Neural cell (in vitro differentiated cells): ENCODE measurements around the gene ZBTB5. TPM values are rescaled to one million over a fixed set of nuclear protein-coding genes. Genes with fewer than 3 reads are reported as not detected.

ENCODE experiments used
- H2AFZ ChIP-seq: fragments of 200-600, 300-800 bp; sonication (generic), shearing (Covaris generic); 2 replicates; pipeline ENCODE4 v1.6.0; 2014; ENCODE audit warnings: low read depth, mild to moderate bottlenecking, antibody characterized with exemption, low read length, moderate library complexity
- H3F3A ChIP-seq: fragments of 200-600 bp; shearing (Covaris generic); 2 replicates; pipeline ENCODE4 v1.6.1; 2016; ENCODE audit warnings: mild to moderate bottlenecking, moderate library complexity, mixed read lengths, antibody characterized with exemption, low read length; ENCODE audit not compliant: insufficient read depth, poor library complexity, severe bottlenecking
- H3K27ac ChIP-seq: fragments of 200-600, 300-800 bp; sonication (generic), shearing (Covaris generic); 2 replicates; pipeline ENCODE4 v1.5.1; 2014; ENCODE audit warnings: mild to moderate bottlenecking, low read length, moderate library complexity
- H3K27me3 ChIP-seq: fragments of 300-800, 200-600 bp; sonication (generic), shearing (Covaris generic); 2 replicates; pipeline ENCODE4 v1.6.0; 2014; ENCODE audit warnings: mild to moderate bottlenecking, low read depth, low read length, moderate library complexity; ENCODE audit not compliant: insufficient read depth
- H3K36me3 ChIP-seq: fragments of 300-800, 200-600 bp; sonication (generic), shearing (Covaris generic); 2 replicates; pipeline ENCODE4 v1.5.1; 2014; ENCODE audit warnings: mild to moderate bottlenecking, antibody characterized with exemption, low read length, moderate library complexity; ENCODE audit not compliant: insufficient read depth
- H3K4me2 ChIP-seq: fragments of 300-800, 200-600 bp; sonication (generic), shearing (Covaris generic); 2 replicates; pipeline ENCODE4 v1.6.0; 2014; ENCODE audit warnings: mild to moderate bottlenecking, low read length
- H3K4me3 ChIP-seq: fragments of 300-800, 200-600 bp; sonication (generic), shearing (Covaris generic); 2 replicates; pipeline ENCODE4 v1.5.1; 2014; ENCODE audit warnings: mild to moderate bottlenecking, low read length, moderate library complexity
- H3K79me2 ChIP-seq: fragments of 200-600 bp; shearing (Covaris generic); replicated peaks from 2 replicates; pipeline ENCODE4 v1.6.0; 2014; ENCODE audit warnings: mild to moderate bottlenecking, low read length, moderate library complexity; ENCODE audit not compliant: insufficient read depth
- H3K9ac ChIP-seq: fragments of 300-800, 200-600 bp; sonication (generic), shearing (Covaris generic); 2 replicates; pipeline ENCODE4 v1.6.1; 2016; ENCODE audit warnings: mild to moderate bottlenecking, low read length, mixed read lengths
- H3K9me2 ChIP-seq: fragments of 200-600 bp; shearing (Covaris generic); 2 replicates; pipeline ENCODE4 v1.6.1; 2016; ENCODE audit warnings: mild to moderate bottlenecking, low read length, mixed read lengths; ENCODE audit not compliant: insufficient read depth
- H3K9me3 ChIP-seq: fragments of 200-600, 300-800 bp; sonication (generic), shearing (Covaris generic); 2 replicates; pipeline ENCODE4 v1.6.1; 2016; ENCODE audit warnings: mild to moderate bottlenecking, mixed run types, low read length, moderate library complexity, mixed read lengths
- H4K20me1 ChIP-seq: fragments of 200-600 bp; shearing (Covaris generic); 2 replicates; pipeline ENCODE4 v1.6.1; 2016; ENCODE audit warnings: mild to moderate bottlenecking, mixed run types; ENCODE audit not compliant: insufficient read depth
- EP300 ChIP-seq: fragments of 450-650 bp; conservative IDR thresholded peaks from 2 replicates; pipeline ENCODE4 v1.6.1; 2014; ENCODE audit warnings: antibody characterized with exemption, mild to moderate bottlenecking, moderate library complexity; ENCODE audit not compliant: poor library complexity, severe bottlenecking
- EZH2 ChIP-seq: fragments of 200-600, 300-800 bp; shearing (Covaris generic), sonication (generic); IDR thresholded peaks from 2 replicates; pipeline ENCODE4 v1.6.1; 2014; ENCODE audit warnings: antibody characterized with exemption, low read length, borderline replicate concordance, mild to moderate bottlenecking; ENCODE audit not compliant: insufficient read depth, poor library complexity, severe bottlenecking
- MXI1 ChIP-seq: fragments of 450-650 bp; conservative IDR thresholded peaks from 2 replicates; pipeline ENCODE4 v1.6.1; 2014; ENCODE audit warnings: antibody characterized with exemption, mild to moderate bottlenecking; ENCODE audit not compliant: poor library complexity, severe bottlenecking
- POLR2AphosphoS5 ChIP-seq: IDR thresholded peaks from 2 replicates; pipeline ENCODE4 v1.6.1; 2012
- RAD21 ChIP-seq: fragments of 450-650 bp; conservative IDR thresholded peaks from 2 replicates; pipeline ENCODE4 v1.6.1; 2014; ENCODE audit warnings: antibody characterized with exemption, mild to moderate bottlenecking, moderate library complexity
- SMC3 ChIP-seq: fragments of 450-650 bp; conservative IDR thresholded peaks from 2 replicates; pipeline ENCODE4 v1.6.1; 2014; ENCODE audit warnings: antibody characterized with exemption, mild to moderate bottlenecking, moderate library complexity; ENCODE audit not compliant: poor library complexity
- TAF1 ChIP-seq: IDR thresholded peaks from 2 replicates; pipeline ENCODE4 v1.6.1; 2012; ENCODE audit warnings: low read depth
- polyA plus RNA-seq: library from polyadenylated mRNA; depleted of rRNA; stranded (reverse); fragments of >200 nt; gene quantifications from 2 replicates; pipeline ENCODE4 v1.2.3, GENCODE V29; 2014
- TF ChIP-seq, protein P1 (sequence below): fragments of 450-650 bp; IDR thresholded peaks from 2 replicates; pipeline ENCODE4 v1.5.1; 2014; ENCODE audit warnings: antibody characterized with exemption, mild to moderate bottlenecking, moderate library complexity; ENCODE audit not compliant: poor library complexity, severe bottlenecking

The ZBTB5 gene
- polyA plus RNA-seq, 1 donor from 2014 or later, result 21.0 TPM

DNA sequence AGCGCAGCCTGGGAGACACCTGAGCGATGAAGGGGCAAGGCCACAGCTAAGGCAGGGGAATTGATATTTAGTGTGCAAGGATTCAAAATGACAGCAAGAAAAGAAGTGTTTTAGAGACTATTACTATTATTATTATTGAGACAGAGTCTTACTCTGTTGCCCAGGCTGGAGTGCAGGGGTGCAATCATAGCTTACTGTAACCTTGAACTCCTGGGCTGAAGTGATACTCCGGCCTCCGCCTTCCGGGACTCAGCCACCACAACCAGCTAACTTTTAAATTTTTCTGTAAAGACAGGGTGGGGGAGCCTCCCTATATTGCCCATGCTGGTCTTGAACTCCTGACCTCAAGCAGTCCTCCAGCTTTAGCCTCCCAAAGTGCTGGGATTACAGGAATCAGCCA is 46.0 kb downstream of the ZBTB5 start:
- H3K4me2 ChIP-seq, result no peak overlapping the region
- no peaks in the 10 kb centered on the region for H3F3A ChIP-seq
- H3K4me3 ChIP-seq, result no peak overlapping the region
- H3K27me3 ChIP-seq, result no peaks in the 10 kb centered on the region
- H3K79me2 ChIP-seq, result peaks cover 23% of the 10 kb centered on the region
- no peak overlapping the region for H2AFZ ChIP-seq
- H3K27ac ChIP-seq, result no peak overlapping the region
- no peaks in the 10 kb centered on the region for H4K20me1 ChIP-seq
- no peak overlapping the region for H3K9ac ChIP-seq
- no peaks in the 10 kb centered on the region for H3K9me2 ChIP-seq
- TF ChIP-seq EZH2 (no peak), POLR2AphosphoS5 (no peak), TAF1 (no peak), SMC3 (no peak), EP300 (no peak), MXI1 (no peak), RAD21 (no peak)
- TF ChIP-seq, protein P1, sequence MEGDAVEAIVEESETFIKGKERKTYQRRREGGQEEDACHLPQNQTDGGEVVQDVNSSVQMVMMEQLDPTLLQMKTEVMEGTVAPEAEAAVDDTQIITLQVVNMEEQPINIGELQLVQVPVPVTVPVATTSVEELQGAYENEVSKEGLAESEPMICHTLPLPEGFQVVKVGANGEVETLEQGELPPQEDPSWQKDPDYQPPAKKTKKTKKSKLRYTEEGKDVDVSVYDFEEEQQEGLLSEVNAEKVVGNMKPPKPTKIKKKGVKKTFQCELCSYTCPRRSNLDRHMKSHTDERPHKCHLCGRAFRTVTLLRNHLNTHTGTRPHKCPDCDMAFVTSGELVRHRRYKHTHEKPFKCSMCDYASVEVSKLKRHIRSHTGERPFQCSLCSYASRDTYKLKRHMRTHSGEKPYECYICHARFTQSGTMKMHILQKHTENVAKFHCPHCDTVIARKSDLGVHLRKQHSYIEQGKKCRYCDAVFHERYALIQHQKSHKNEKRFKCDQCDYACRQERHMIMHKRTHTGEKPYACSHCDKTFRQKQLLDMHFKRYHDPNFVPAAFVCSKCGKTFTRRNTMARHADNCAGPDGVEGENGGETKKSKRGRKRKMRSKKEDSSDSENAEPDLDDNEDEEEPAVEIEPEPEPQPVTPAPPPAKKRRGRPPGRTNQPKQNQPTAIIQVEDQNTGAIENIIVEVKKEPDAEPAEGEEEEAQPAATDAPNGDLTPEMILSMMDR, result no peak
- H3K36me3 ChIP-seq, result no peaks in the 10 kb centered on the region
- no peaks in the 10 kb centered on the region for H3K9me3 ChIP-seq

DNA sequence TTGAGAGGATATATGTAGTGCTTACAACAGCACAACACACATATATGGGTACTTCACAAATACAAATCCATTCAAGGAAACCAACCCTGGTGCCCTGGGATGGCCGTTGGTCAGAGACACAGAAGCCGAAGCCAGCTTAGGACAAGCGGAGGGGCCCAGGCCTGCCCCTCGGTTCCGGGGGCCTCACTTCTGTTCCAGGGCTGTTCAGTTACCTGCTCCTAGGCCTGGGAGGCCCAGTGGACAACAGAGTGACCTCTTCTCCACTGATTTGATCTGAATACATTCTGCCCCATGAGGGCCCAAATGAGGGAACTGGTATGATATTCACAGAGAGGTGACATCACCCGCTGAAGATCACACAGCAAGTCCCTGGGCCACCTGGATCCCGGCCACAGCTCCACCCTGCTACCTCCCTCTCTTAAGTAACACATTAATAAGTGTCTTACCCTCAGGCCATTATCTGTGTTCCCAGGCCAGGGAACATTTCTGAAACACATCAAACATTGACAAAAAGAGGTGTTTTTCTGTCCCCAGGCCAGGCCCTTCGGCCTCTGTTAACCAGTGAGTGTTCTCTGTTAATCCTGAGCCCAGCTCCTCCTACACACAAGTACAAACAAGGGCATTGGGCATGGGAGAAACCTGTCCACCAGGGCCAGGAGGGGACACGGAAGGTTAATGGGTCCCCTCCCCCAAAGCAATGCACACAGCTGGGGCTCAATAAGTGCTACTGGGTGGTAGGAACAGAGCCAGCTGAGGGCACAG is 47.2 kb downstream of the ZBTB5 start:
- Histone ChIP-seq H3K27ac (no peak overlapping the region), H3K9ac (no peak overlapping the region), H3K9me3 (no peaks in the 10 kb centered on the region), H3K27me3 (no peaks in the 10 kb centered on the region), H3K4me3 (no peak overlapping the region), H3K36me3 (no peaks in the 10 kb centered on the region), H3K9me2 (no peaks in the 10 kb centered on the region), H2AFZ (no peak overlapping the region), H3F3A (no peaks in the 10 kb centered on the region), H3K79me2 (peaks cover 12% of the 10 kb centered on the region), H3K4me2 (no peak overlapping the region), H4K20me1 (no peaks in the 10 kb centered on the region)
- TF ChIP-seq RAD21 (no peak), EP300 (no peak), EZH2 (no peak), TAF1 (no peak)

DNA sequence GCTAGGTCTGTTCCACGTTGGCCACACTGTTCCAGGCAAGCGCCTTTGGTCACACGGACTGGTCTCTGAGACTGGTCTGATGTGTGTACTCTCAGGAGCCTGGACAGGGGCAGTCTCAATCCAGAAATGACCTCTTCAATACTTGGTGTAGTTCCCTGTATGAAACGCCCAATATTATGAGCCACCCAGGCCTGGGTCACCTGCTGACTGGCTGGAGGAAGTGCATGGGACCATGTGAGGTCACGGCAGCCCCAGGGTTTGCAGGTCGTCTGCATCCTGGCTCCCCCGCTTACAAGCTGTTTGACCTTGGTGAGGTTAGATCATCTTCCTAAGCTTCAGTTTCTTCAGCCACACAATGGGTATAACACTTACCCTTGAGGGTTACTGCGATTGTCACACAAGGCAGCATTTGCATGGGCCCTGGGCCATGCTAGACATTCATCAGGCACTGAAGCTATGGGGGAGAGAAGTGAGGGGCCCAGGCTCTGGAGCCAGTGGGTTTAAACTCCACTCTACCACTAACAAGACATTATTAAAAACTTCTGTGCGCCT is 47.9 kb downstream of the ZBTB5 start:
- Histone ChIP-seq H3K9ac (no peak overlapping the region), H3F3A (no peaks in the 10 kb centered on the region), H3K27me3 (no peaks in the 10 kb centered on the region), H4K20me1 (no peaks in the 10 kb centered on the region), H3K4me2 (no peak overlapping the region), H3K36me3 (no peaks in the 10 kb centered on the region), H3K27ac (no peak overlapping the region), H3K9me2 (no peaks in the 10 kb centered on the region), H3K9me3 (no peaks in the 10 kb centered on the region), H3K79me2 (peaks cover 7% of the 10 kb centered on the region), H3K4me3 (no peak overlapping the region), H2AFZ (no peak overlapping the region)
- TF ChIP-seq TAF1 (no peak), EP300 (no peak)
